IPS DF 19.7 (cell line): ENCODE data around the gene STOX1.
"Not testable (repeated sequence)": the region's sequence is repeated elsewhere in the genome, so short reads cannot be mapped to it uniquely, and the experiment has no call there.

Experiments
- DNase-seq: peaks from one replicate; pipeline ENCODE4 v3.0.0-alpha.2; 2013; ENCODE audit warnings: low read depth, low spot score

STOX1 gene

GRCh38 chr10:68826764-68827591, at the start of gene STOX1:
TSS of gene STOX1 (plus strand) at chr10:68827531. CDS start at chr10:68827624, 93 bp downstream.
- DNase-seq = no peak

GRCh38 chr10:68781613-68782574, 45.4 kb upstream of the STOX1 start:
- no peak for DNase-seq

GRCh38 chr10:68784476-68784875, 42.9 kb upstream of the STOX1 start:
- no peak for DNase-seq

- no peak for DNase-seq
These were observed 39.5 kb upstream of the STOX1 start for GRCh38 chr10:68787813-68788212.

GRCh38 chr10:68790476-68790875, 36.9 kb upstream of the STOX1 start:
- no peak for DNase-seq

- DNase-seq = no peak
These were observed 35.2 kb upstream of the STOX1 start for GRCh38 chr10:68792115-68792514.

GRCh38 chr10:68795886-68796532, 31.3 kb upstream of the STOX1 start:
- no peak for DNase-seq

GRCh38 chr10:68796605-68797004, 30.7 kb upstream of the STOX1 start:
- DNase-seq = no peak

- DNase-seq = no peak
These were observed 27.1 kb upstream of the STOX1 start for GRCh38 chr10:68800211-68800610.

- no peak for DNase-seq
These were observed 22.6 kb upstream of the STOX1 start for GRCh38 chr10:68804692-68805091.

GRCh38 chr10:68810830-68811229, 16.5 kb upstream of the STOX1 start:
- not testable (repeated sequence) for DNase-seq

GRCh38 chr10:68811314-68812009, 15.9 kb upstream of the STOX1 start:
- no peak for DNase-seq

GRCh38 chr10:68812420-68812819, 14.9 kb upstream of the STOX1 start:
- DNase-seq = no peak

- DNase-seq = no peak
These were observed 13.8 kb upstream of the STOX1 start for GRCh38 chr10:68813559-68813958.

- no peak for DNase-seq
These were observed 10.4 kb upstream of the STOX1 start for GRCh38 chr10:68816796-68817412.

- DNase-seq = not testable (repeated sequence)
These were observed 7.0 kb upstream of the STOX1 start for GRCh38 chr10:68820359-68820758.

- not testable (repeated sequence) for DNase-seq
These were observed 4.7 kb upstream of the STOX1 start for GRCh38 chr10:68822626-68823025.

- not testable (repeated sequence) for DNase-seq
These were observed 245 bp downstream of the STOX1 start for GRCh38 chr10:68827592-68827959.

GRCh38 chr10:68828083-68828601, 811 bp downstream of the STOX1 start:
- not testable (repeated sequence) for DNase-seq

- no peak for DNase-seq
These were observed 1.5 kb downstream of the STOX1 start for GRCh38 chr10:68828833-68829232.

- no peak for DNase-seq
These were observed 2.2 kb downstream of the STOX1 start for GRCh38 chr10:68829521-68829920.
